Omental fat pad (tissue), 4 donors: ENCODE measurements around the gene ZFHX2. TPM values are rescaled to one million over a fixed set of nuclear protein-coding genes. Genes with fewer than 3 reads are reported as not detected.
A peak's percentile ranks its signal among the peaks of the same experiment; 100 is the strongest.

Experiments
- ATAC-seq: fragments of 150-250 bp; one replicate; pipeline ENCODE4 v1.9.1; 2016; ENCODE audit warnings: mild to moderate bottlenecking, moderate library complexity; ENCODE audit not compliant: low FRiP score
- DNase-seq: peaks from one replicate; pipeline ENCODE4 v3.0.0-alpha.2; 2019; ENCODE audit warnings: low spot score
- total RNA-seq, 4 donors: library from RNA; depleted of rRNA; stranded (reverse); fragments of >200 nt; gene quantifications; one replicate each; pipeline ENCODE4 v1.1.0, GENCODE V29; 2016
- TF ChIP-seq, protein P1 (sequence below), 3 donors: fragments of 450-650 bp; IDR thresholded peaks; one replicate each; pipeline ENCODE4 v1.5.1; 2016 to 2017; ENCODE audit warnings: antibody characterized with exemption in 3 of 3, mild to moderate bottlenecking in 3 of 3, moderate library complexity in 2 of 3

ZFHX2 gene
- total RNA-seq, 4 donors from 2014 or later, result 0.63 to 1.8 (median 0.73) TPM

DNA sequence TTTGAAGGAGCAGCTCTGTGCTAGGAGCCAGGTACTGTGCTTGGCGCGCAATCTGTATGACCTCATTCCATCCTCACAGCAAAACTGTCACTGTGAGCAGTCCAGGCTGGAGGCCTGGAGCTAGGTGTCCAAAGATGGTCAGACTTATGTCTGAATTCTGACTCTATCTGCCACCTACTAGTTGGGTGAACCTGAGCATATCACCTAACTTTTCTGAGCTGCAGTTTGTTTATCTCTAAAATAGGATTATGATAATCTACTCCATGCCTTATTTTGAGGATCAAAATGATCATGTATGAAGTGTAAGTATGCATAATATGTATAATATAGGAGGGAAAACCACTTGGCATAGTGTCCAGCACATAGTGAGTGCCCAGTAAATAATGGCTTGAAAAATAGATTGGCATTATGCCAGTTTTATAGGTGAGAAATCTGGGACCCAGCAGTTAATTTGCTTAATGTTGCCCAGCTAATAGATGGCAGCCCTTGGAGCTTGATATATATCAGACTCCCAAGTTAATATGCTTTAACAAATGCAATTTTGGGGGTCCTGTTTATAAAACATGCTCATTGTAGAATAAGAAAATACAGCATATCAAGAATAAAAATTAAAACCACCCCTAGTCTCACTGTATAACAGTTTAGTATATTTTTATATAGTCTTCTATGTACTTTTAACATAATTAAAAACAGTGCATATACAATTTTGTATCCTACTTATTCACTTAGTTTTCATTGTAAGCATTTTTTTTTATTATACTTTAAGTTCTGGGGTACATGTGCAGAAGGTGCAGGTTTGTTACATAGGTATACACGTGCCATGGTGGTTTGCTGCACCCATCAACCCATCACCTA lies 31.6 kb upstream of the ZFHX2 start:
- TF ChIP-seq, protein P1, sequence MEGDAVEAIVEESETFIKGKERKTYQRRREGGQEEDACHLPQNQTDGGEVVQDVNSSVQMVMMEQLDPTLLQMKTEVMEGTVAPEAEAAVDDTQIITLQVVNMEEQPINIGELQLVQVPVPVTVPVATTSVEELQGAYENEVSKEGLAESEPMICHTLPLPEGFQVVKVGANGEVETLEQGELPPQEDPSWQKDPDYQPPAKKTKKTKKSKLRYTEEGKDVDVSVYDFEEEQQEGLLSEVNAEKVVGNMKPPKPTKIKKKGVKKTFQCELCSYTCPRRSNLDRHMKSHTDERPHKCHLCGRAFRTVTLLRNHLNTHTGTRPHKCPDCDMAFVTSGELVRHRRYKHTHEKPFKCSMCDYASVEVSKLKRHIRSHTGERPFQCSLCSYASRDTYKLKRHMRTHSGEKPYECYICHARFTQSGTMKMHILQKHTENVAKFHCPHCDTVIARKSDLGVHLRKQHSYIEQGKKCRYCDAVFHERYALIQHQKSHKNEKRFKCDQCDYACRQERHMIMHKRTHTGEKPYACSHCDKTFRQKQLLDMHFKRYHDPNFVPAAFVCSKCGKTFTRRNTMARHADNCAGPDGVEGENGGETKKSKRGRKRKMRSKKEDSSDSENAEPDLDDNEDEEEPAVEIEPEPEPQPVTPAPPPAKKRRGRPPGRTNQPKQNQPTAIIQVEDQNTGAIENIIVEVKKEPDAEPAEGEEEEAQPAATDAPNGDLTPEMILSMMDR (IDR thresholded peaks at IDR 0.05), result no peak
- ATAC-seq, result no peak
- DNase-seq, result no peak

DNA sequence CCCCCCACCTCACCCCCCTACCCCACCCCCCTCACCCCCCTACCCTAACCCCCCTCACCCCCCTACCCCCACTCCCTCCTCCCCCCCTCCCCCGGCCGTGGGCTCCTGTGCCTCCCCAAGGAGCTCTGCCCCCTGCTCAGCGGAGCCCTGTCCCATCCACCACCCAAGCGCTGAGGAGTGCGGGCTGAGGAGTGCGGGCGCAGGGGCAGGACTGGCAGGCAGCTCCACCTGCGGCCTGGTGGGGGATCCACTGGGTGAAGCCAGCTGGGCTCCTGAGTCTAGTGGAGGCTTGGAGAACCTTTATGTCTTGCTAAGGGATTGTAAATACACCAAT lies 29.4 kb upstream of the ZFHX2 start:
- no peak for ATAC-seq
- no peak for DNase-seq

DNA sequence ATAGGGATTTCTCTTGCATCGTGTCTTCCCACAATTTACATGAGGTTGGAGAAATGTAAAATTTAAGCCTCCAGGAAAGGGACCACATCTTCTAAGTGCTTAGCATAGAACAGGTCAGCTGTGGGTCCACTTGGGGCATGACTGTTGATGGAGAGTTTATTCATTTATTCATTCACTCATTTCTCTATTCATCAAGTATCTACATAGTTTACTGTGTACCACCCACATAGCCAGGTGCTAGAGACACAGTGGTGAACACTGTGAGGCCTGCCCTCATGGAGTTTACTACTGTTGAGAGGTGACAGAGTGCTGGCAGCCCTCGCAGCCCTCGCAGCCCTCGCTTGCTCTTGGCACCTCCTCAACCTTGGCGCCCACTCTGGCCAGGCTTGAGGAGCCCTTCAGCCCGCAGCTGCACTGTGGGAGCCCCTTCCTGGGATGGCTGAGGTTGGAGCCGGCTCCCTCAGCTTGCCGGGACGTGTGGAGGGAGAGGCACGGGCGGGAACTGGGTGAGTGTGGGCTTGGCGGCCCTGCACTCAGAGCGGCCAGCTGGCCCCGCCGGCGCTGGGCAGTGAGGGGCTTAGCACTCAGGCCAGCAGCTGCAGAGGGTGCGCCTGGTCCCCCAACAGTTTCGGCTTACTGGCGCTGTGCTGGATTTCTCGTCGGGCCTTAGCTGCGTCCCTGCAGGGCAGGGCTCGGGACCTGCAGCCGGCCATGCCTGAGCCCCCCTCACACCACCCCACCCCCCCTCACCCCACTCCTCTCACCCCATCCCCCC lies 28.8 kb upstream of the ZFHX2 start:
- DNase-seq, result no peak
- no peak for ATAC-seq
- TF ChIP-seq, protein P1 (IDR thresholded peaks at IDR 0.05), result no peak

More for the DNA sequence above, 29.4 kb upstream of the ZFHX2 start:
- TF ChIP-seq, protein P1 (IDR thresholded peaks at IDR 0.05), result no peak

DNA sequence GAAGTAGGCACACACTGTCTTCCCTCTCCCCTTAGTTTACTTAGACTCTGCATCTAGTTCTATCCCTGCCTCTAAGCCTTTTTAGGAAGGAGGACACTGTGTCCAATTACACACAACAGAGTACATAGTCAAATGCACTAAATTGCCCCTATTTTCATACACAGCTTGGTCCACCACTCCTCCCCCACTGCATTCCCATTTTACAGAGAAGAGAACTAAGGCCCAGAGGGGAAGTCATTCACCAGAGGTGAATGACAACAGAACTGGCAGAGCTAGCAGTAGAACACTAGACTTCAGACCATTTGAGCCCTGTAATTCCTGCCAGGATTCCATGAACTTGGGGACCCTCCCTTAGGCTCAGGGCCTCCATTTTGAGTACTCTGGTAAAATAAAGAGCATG lies 28.2 kb upstream of the ZFHX2 start:
- no peak for ATAC-seq
- TF ChIP-seq, protein P1 (IDR thresholded peaks at IDR 0.05), result no peak
- DNase-seq, result no peak

DNA sequence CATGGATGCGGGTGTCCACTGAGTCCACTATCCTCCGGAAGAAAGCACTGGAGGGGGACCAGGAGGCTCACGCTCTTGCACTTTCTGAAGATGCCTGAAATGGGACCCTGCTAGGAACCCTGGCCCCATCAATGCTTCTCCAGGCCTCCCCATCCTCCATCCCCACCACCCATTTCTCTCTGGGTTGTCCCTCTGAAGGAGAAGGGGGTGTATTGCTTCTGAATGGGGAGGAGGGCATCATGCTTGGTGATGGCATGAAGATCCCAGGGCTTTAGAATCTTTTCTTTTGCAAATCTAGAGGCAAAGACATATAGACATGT lies 27.7 kb upstream of the ZFHX2 start:
- TF ChIP-seq, protein P1 (IDR thresholded peaks at IDR 0.05), result no peak
- ATAC-seq, result no peak
- no peak for DNase-seq

DNA sequence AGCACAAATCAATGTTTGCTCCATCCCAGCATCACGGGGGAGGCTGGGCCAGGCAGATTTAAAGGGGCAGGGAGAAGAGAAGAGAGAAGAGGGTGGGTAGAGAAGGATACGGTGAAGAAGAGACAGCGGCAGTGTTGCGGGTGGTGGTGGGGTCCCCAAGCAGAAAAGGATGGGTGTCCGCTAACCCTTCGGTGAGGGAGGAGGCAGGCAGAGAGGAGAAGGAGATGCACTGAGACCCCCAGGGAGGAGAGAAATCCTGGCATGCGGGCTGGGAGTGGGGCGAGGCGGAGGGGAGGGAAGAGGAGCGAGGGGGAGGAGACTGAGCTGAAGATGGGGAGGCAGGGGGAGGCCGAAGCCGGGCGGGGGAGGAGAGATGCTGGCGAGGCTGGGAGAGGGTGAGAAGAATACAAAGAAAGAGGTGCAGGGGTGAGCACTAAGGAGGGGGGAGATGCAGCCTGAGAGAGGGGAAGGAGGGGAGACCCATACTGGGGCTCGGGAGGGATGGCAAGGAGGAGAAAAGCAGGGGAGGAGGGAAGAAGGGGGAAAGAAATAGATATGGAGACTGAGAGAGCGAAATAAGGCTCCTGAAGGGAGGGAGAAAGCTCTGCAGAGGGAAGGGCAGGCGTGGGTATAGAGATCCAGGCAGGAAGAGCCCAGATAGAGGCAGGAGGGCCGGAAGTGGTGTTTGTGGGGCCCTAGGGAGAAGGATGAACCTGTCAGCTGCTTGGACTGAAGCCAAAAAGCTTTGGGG lies 27.2 kb upstream of the ZFHX2 start, which contains the start of gene JPH4:
Gene JPH4, minus strand, starts transcription at position 231 of the 751 bp plus-strand sequence. CDS start 1,337 bp downstream, outside the sequence.
- TF ChIP-seq, protein P1 (IDR thresholded peaks at IDR 0.05), result no peak
- ATAC-seq, result peak; percentile 39
- no peak for DNase-seq
